ENCODE results near the gene COQ8A.

DNA sequence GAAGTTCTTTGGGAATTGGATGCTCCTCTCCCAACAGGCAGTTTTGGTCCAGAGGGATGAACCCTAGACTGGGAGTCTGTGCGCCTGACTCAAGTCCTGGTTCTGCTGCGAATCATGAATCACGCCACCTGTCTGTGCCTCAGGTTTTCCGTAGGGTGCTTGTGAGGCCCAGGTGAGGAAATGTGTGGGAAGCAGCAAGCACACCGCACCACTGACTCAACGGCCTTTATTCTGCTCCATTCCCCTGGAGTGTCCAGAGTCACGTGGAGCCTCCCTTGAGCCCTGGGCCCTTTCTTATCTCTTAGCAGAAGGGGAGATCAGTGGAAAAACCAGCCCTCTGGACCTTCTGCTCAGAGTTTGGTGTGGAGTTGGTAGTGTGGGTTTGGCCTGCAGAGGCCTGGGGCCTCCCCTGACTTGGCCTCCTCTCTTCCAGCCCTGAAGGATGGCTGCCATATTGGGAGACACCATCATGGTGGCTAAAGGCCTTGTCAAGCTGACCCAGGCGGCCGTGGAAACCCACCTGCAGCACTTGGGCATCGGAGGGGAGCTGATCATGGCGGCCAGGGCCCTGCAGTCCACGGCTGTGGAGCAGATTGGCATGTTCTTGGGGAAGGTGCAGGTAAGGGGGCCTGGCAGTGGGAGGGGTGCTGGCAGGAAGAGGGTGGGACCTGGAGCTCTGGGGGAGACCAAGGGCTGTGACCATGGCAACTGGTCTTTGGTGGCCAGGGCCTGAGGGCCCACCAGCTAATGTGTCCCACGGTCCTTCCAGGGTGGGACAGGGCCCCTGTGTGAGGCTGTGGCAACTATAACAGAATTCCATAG, 21.1 kb downstream of the COQ8A start:
- TF ChIP-seq, protein P1, sequence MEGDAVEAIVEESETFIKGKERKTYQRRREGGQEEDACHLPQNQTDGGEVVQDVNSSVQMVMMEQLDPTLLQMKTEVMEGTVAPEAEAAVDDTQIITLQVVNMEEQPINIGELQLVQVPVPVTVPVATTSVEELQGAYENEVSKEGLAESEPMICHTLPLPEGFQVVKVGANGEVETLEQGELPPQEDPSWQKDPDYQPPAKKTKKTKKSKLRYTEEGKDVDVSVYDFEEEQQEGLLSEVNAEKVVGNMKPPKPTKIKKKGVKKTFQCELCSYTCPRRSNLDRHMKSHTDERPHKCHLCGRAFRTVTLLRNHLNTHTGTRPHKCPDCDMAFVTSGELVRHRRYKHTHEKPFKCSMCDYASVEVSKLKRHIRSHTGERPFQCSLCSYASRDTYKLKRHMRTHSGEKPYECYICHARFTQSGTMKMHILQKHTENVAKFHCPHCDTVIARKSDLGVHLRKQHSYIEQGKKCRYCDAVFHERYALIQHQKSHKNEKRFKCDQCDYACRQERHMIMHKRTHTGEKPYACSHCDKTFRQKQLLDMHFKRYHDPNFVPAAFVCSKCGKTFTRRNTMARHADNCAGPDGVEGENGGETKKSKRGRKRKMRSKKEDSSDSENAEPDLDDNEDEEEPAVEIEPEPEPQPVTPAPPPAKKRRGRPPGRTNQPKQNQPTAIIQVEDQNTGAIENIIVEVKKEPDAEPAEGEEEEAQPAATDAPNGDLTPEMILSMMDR (conservative IDR thresholded peaks at IDR 0.05; ENCODE audit: low read length) = no peak
- no peak for TF ChIP-seq EZH2phosphoT487 (IDR thresholded peaks at IDR 0.05; ENCODE audit: borderline replicate concordance)
